Stomach (tissue), 9 donors: ENCODE results near the gene GABBR2. TPM values are rescaled to one million over a fixed set of nuclear protein-coding genes. Genes with fewer than 3 reads are reported as not detected.

Experiments used
- DNase-seq, 2 donors: peaks; one replicate each; pipeline versions ENCODE4 v3.0.0 to v3.0.0-alpha.2; 2013 to 2019
- H3K27ac ChIP-seq, 5 donors: fragments of 200-600 bp in 4 of 5; sonication (generic) in 4 of 5; one replicate each; pipeline ENCODE4 v1.5.1; 2013 to 2019; ENCODE audit warnings: mild to moderate bottlenecking in 1 of 5, moderate library complexity in 1 of 5
- H3K27me3 ChIP-seq, 3 donors: fragments of 200-600 bp; sonication (generic); one replicate each; pipeline ENCODE4 v1.5.1; 2017 to 2019; ENCODE audit warnings: mixed run types in 1 of 3
- H3K36me3 ChIP-seq, 4 donors: fragments of 200-600 bp; sonication (generic); 1 replicate in 3 of 4; 2 replicates in 1 of 4; pipeline ENCODE4 v1.5.1; 2016 to 2019
- H3K4me1 ChIP-seq, 4 donors: fragments of 200-600 bp; sonication (generic); one replicate each; pipeline ENCODE4 v1.5.1; 2016 to 2019
- H3K4me3 ChIP-seq, 4 donors: fragments of 200-600 bp; sonication (generic) in 3 of 4; one replicate each; pipeline ENCODE4 v1.5.1; 2016 to 2019; ENCODE audit warnings: mild to moderate bottlenecking in 1 of 4
- H3K9me3 ChIP-seq, 4 donors: fragments of 200-600 bp; sonication (generic); one replicate each; pipeline ENCODE4 v1.5.1; 2016 to 2019
- EP300 ChIP-seq: sonication (generic); formaldehyde crosslinking; IDR thresholded peaks from one replicate; pipeline ENCODE4 v1.6.1; 2017; ENCODE audit warnings: antibody characterized with exemption
- POLR2A ChIP-seq, 4 donors: fragments of 450-650 bp; IDR thresholded peaks; one replicate each; pipeline ENCODE4 v1.6.1; 2016; ENCODE audit warnings: antibody characterized with exemption in 4 of 4, control low read depth in 2 of 4, mild to moderate bottlenecking in 1 of 4, moderate library complexity in 1 of 4
- POLR2AphosphoS5 ChIP-seq, 3 donors: sonication (generic); formaldehyde crosslinking; IDR thresholded peaks; one replicate each; pipeline ENCODE4 v1.6.1; 2016; ENCODE audit warnings: antibody characterized with exemption in 3 of 3
- WGBS, 5 donors: extraction: QIAGEN DNeasy Blood & Tissue Kit in 3 of 5; methylation state at CpG; one replicate each; pipeline versions ENCODE4 v1.1.5 to v1.1.7; 2013 to 2018; 5-methylcytosine and 5-hydroxymethylcytosine counted together
- intact Hi-C: fragments of 100-400 bp; cut with DNase I; formaldehyde crosslinking; loops from one replicate; pipeline ENCODE4 v1.15.1; 2023; ENCODE audit warnings: low total_unique reads
- polyA plus RNA-seq, 3 donors: library from polyadenylated mRNA; stranded (reverse); fragments of 200-250 nt; gene quantifications; one replicate each; pipeline ENCODE4 v1.2.3, GENCODE V29; 2013
- total RNA-seq, 5 donors: library from RNA; depleted of rRNA; stranded (reverse); fragments of >200 nt; gene quantifications; one replicate each; pipeline versions ENCODE4 v1.1.0 to v1.2.3, GENCODE V29; 2014 to 2016
- TF ChIP-seq, protein P1 (sequence below), 7 experiments: fragments of 450-650 bp in 4 of 7; fragments of 200-600 bp in 3 of 7; sonication (generic) in 3 of 7; IDR thresholded peaks; one replicate each; pipeline ENCODE4 v1.5.1; 2016 to 2019; ENCODE audit warnings: antibody characterized with exemption in 7 of 7, control low read depth in 2 of 7, mild to moderate bottlenecking in 1 of 7
- donor health status: healthy with polysubstance abuse.
- donor health status: Bipolar disorder and iron deficiency.
- donor health status: healthy.

GABBR2 gene
- total and polyA plus RNA-seq, 8 donors: 0.06 to 0.55 (median 0.08) TPM; not detected in 5

DNA sequence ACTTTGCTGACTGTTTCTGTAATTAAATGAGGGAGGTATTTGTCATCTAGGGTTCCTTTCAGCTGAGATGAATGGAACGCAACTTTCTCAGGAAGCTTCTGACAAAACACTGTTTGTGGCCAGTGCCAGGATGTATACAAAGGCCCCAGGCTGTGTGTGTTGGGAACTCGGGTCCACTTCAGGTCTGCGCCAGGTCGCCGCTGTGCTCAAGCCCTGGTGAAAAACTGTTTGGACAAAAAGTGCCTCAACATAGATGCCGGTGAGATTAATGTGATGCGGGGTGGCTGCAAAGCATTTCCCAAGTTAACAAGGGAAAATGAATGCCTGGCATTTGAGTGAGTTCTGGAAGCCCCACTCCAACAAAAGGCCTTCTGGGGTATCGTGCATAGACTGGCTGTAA lies 156.4 kb downstream of the GABBR2 start:
- Histone ChIP-seq H3K4me1 (no peaks in the 10 kb centered on the region), H3K9me3 (no peaks in the 10 kb centered on the region), H3K36me3 (no peaks in the 10 kb centered on the region), H3K4me3 (no peak overlapping the region), H3K27me3 (peaks cover 0 to 14% (median 0%) of the 10 kb centered on the region in 3 donors), H3K27ac (no peak overlapping the region)
- DNase-seq: no peak
- TF ChIP-seq POLR2AphosphoS5 (IDR thresholded peaks at IDR 0.05) (no peak), EP300 (no peak), POLR2A (IDR thresholded peaks at IDR 0.05) (no peak)
- TF ChIP-seq, protein P1, sequence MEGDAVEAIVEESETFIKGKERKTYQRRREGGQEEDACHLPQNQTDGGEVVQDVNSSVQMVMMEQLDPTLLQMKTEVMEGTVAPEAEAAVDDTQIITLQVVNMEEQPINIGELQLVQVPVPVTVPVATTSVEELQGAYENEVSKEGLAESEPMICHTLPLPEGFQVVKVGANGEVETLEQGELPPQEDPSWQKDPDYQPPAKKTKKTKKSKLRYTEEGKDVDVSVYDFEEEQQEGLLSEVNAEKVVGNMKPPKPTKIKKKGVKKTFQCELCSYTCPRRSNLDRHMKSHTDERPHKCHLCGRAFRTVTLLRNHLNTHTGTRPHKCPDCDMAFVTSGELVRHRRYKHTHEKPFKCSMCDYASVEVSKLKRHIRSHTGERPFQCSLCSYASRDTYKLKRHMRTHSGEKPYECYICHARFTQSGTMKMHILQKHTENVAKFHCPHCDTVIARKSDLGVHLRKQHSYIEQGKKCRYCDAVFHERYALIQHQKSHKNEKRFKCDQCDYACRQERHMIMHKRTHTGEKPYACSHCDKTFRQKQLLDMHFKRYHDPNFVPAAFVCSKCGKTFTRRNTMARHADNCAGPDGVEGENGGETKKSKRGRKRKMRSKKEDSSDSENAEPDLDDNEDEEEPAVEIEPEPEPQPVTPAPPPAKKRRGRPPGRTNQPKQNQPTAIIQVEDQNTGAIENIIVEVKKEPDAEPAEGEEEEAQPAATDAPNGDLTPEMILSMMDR (IDR thresholded peaks at IDR 0.05): no peak
- intact Hi-C loops: no loop called here
- WGBS, 5 donors: 46 to 64% (median 55%) methylated on average over 8 of the region's 8 CpGs

DNA sequence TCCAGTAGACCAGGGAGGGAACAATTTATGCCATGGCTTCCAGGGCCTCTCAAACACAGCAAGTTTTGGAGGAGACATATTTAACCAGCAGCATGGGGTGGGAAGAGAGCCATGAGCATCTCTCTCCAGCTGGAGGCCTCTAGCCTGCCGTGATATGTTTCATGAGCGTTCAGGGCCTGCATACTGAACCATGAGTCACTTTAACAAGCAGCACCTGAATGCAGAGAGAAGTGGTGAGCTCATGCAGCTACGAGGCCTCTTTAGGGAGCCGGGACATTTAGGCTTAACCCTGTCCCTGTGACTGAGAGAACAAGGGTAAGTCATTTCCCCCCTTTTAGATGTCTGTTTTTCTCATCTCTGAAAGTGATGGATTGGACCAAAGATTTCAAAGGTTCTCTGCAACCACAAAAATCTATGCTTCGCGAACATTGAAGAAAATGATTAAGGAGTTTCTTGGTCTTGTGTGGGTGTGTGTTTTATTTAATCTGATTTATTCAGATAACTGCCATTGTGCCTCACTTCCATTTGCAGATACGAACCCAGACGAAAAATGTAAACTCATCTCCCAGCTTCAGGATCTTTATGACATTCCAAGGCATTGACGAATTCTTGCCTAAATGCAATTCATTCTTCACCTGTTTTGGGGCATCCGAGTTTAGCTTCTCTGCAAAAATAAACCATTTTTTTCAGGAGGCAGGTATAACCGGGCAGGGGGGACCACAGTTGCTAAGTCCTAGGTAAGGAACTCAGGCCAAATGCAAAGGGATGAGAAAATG lies 157.0 kb downstream of the GABBR2 start:
- 59 to 70% (median 65%) methylated on average over 11 of the region's 11 CpGs for WGBS, 5 donors
- TF ChIP-seq, protein P1 (IDR thresholded peaks at IDR 0.05): no peak
- TF ChIP-seq POLR2AphosphoS5 (IDR thresholded peaks at IDR 0.05): no peak
- no peak for TF ChIP-seq EP300
- TF ChIP-seq POLR2A (IDR thresholded peaks at IDR 0.05): no peak
- H3K4me3 ChIP-seq: no peak overlapping the region
- H3K27me3 ChIP-seq: peaks cover 0 to 13% (median 0%) of the 10 kb centered on the region in 3 donors
- intact Hi-C loops: no loop called here
- no peaks in the 10 kb centered on the region for H3K9me3 ChIP-seq
- no peaks in the 10 kb centered on the region for H3K36me3 ChIP-seq
- DNase-seq: no peak
- no peak overlapping the region for H3K27ac ChIP-seq
- H3K4me1 ChIP-seq: no peaks in the 10 kb centered on the region

DNA sequence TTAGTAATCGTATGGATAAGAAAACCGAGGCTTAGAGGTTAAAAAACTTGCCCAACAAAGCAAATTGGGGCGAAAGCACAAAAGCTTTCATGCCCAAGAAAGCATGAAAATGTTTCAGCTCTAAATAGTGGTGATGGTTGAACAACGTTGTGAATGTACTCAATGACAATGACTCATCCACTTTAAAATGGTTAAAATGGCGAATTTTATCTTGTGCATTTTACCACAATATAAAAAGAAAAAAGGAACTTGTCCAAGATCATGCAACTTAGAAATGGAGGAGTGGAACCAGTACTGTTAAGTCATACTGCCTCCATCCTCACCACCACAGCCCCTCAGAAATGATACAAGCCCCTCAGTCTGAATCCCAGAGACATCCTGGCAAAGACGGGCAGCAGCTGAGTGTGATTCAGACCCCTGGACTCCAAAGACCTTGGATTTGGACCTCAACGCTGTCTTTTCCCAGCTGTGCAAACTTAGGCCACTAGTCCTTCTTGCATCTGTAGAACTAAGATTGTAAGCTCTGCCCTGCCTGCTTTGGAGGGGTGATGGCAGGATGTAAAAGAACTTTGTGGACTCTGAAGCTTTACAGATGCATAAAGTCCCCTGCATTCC lies 158.4 kb downstream of the GABBR2 start:
- no peaks in the 10 kb centered on the region for H3K4me1 ChIP-seq
- H3K27ac ChIP-seq: no peak overlapping the region
- H3K36me3 ChIP-seq: no peaks in the 10 kb centered on the region
- no peak overlapping the region for H3K4me3 ChIP-seq
- DNase-seq: no peak
- no peak for TF ChIP-seq POLR2AphosphoS5 (IDR thresholded peaks at IDR 0.05)
- no peaks in the 10 kb centered on the region for H3K9me3 ChIP-seq
- H3K27me3 ChIP-seq: peaks cover 0 to 3% (median 0%) of the 10 kb centered on the region in 3 donors
- 66 to 73% (median 73%) methylated on average over 7 of the region's 7 CpGs for WGBS, 5 donors
- intact Hi-C loops: no loop called here

DNA sequence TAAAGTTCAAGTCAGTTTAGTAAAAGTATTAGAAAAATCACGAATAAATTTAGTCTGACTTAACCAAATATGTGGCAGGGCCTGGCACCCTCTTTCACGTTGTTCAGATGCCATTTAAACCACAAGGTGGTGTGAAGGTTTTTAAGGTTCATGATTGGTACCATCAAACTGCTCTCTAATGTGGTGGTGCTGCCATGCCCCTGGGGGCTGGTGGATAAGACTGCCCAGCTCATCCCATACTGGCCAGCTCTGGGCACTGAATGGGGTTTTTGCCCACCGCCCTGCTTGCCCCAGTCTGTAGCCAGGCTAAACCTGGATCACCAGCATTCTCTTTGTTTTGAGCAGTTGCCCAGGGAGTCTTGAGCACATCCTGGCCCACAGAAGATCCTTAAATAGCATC lies 159.3 kb downstream of the GABBR2 start:
- TF ChIP-seq, protein P1 (IDR thresholded peaks at IDR 0.05): no peak
- no peak for TF ChIP-seq POLR2A (IDR thresholded peaks at IDR 0.05)
- TF ChIP-seq POLR2AphosphoS5 (IDR thresholded peaks at IDR 0.05): no peak
- TF ChIP-seq EP300: no peak
- intact Hi-C loops: no loop called here
- H3K27me3 ChIP-seq: no peaks in the 10 kb centered on the region
- H3K27ac ChIP-seq: no peak overlapping the region
- no peaks in the 10 kb centered on the region for H3K4me1 ChIP-seq
- no peaks in the 10 kb centered on the region for H3K9me3 ChIP-seq
- H3K36me3 ChIP-seq: no peaks in the 10 kb centered on the region
- WGBS, 5 donors: 73 to 88% (median 75%) methylated on average over 3 of the region's 3 CpGs
- DNase-seq: no peak
- no peak overlapping the region for H3K4me3 ChIP-seq

DNA sequence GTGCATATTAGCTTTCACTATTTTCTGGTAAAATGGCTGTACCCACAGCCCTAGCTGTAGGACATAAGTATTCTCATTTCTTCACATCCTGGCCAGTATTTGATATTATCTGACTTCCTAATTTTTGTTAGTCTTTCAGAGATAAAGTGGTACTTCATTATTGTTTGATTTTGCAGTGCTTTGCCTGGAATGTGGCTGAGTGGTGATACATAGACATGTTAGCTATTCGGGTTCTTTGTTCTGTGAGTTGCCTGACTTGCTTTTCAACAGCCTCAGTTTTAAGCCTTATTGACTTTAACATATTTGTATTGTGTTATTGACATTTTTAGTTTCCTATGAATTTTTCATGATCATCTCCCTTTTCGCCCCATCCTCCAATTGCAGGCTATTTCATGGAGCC lies 161.1 kb downstream of the GABBR2 start:
- Histone ChIP-seq H3K27ac (no peak overlapping the region), H3K9me3 (no peaks in the 10 kb centered on the region), H3K4me3 (no peak overlapping the region), H3K4me1 (no peaks in the 10 kb centered on the region), H3K27me3 (no peaks in the 10 kb centered on the region), H3K36me3 (no peaks in the 10 kb centered on the region)
- no peak for DNase-seq
- WGBS, 5 donors: 69 to 74% (median 71%) methylated on average over 2 of the region's 2 CpGs; no CpG with 5 or more reads in 2 of the 5 donors
- no peak for TF ChIP-seq EP300
- TF ChIP-seq, protein P1 (IDR thresholded peaks at IDR 0.05): no peak
- no peak for TF ChIP-seq POLR2A (IDR thresholded peaks at IDR 0.05)
- no peak for TF ChIP-seq POLR2AphosphoS5 (IDR thresholded peaks at IDR 0.05)
- intact Hi-C loops: no loop called here
